Esophagus squamous epithelium (tissue), 5 donors: Measurements from ENCODE around the gene SEC14L5. TPM values are rescaled to one million over a fixed set of nuclear protein-coding genes. Genes with fewer than 3 reads are reported as not detected.

Experiments used
- DNase-seq: peaks from one replicate; lab custom pipeline; 2025; lab: John Stamatoyannopoulos, UW
- H3K27ac ChIP-seq, 4 donors: fragments of 200-600 bp; sonication (generic); one replicate each; pipeline ENCODE4 v1.5.1; 2016 to 2019; ENCODE audit warnings: mild to moderate bottlenecking in 1 of 4
- H3K27me3 ChIP-seq, 4 donors: fragments of 200-600 bp; sonication (generic); 1 replicate in 3 of 4; 2 replicates in 1 of 4; pipeline versions ENCODE4 v1.5.1 to v1.6.0; 2017 to 2021; ENCODE audit warnings: antibody characterized with exemption in 1 of 4
- H3K36me3 ChIP-seq, 3 donors: fragments of 200-600 bp; sonication (generic); one replicate each; pipeline ENCODE4 v1.5.1; 2016 to 2019
- H3K4me1 ChIP-seq, 3 donors: fragments of 200-600 bp; sonication (generic); one replicate each; pipeline ENCODE4 v1.5.1; 2017 to 2019
- H3K4me3 ChIP-seq, 4 donors: fragments of 200-600 bp; sonication (generic); 1 replicate in 3 of 4; 2 replicates in 1 of 4; pipeline ENCODE4 v1.5.1; 2016 to 2019; ENCODE audit warnings: mild to moderate bottlenecking in 2 of 4, moderate library complexity in 1 of 4
- H3K9me3 ChIP-seq, 3 donors: fragments of 200-600 bp; sonication (generic); one replicate each; pipeline ENCODE4 v1.5.1; 2016 to 2019
- POLR2A ChIP-seq, 4 donors: fragments of 450-650 bp; IDR thresholded peaks; one replicate each; pipeline ENCODE4 v1.6.1; 2017; ENCODE audit warnings: antibody characterized with exemption in 4 of 4, mild to moderate bottlenecking in 4 of 4, moderate library complexity in 3 of 4
- WGBS, 2 donors: methylation state at CpG; one replicate each; pipeline ENCODE4 v1.1.5; 2018; 5-methylcytosine and 5-hydroxymethylcytosine counted together
- intact Hi-C: fragments of 100-400 bp; cut with DNase I; formaldehyde crosslinking; loops from one replicate; pipeline ENCODE4 v1.15.0; 2022
- total RNA-seq, 4 donors: library from RNA; depleted of rRNA; stranded (reverse); fragments of >200 nt; gene quantifications; one replicate each; pipeline ENCODE4 v1.1.0, GENCODE V29; 2016
- TF ChIP-seq, protein P1 (sequence below), 6 experiments: fragments of 450-650 bp in 4 of 6; fragments of 200-600 bp in 2 of 6; sonication (generic) in 2 of 6; IDR thresholded peaks; one replicate each; pipeline ENCODE4 v1.5.1; 2016 to 2019; ENCODE audit warnings: antibody characterized with exemption in 6 of 6, mild to moderate bottlenecking in 4 of 6, moderate library complexity in 4 of 6
- donor health status: DM: yes; HTN: yes; CAD: no.

Gene SEC14L5
- total RNA-seq, 4 donors from 2014 or later, result 0.22 to 5.6 (median 0.49) TPM

GRCh38 chr16:5059386-5060072 lies 101.4 kb downstream of the SEC14L5 start:
- intact Hi-C loops, result no loop called here
- Histone ChIP-seq H3K36me3 (no peaks in the 10 kb centered on the region), H3K27ac (no peak overlapping the region), H3K9me3 (no peaks in the 10 kb centered on the region), H3K4me1 (no peaks in the 10 kb centered on the region), H3K27me3 (no peaks in the 10 kb centered on the region), H3K4me3 (no peak overlapping the region)
- TF ChIP-seq, protein P1, sequence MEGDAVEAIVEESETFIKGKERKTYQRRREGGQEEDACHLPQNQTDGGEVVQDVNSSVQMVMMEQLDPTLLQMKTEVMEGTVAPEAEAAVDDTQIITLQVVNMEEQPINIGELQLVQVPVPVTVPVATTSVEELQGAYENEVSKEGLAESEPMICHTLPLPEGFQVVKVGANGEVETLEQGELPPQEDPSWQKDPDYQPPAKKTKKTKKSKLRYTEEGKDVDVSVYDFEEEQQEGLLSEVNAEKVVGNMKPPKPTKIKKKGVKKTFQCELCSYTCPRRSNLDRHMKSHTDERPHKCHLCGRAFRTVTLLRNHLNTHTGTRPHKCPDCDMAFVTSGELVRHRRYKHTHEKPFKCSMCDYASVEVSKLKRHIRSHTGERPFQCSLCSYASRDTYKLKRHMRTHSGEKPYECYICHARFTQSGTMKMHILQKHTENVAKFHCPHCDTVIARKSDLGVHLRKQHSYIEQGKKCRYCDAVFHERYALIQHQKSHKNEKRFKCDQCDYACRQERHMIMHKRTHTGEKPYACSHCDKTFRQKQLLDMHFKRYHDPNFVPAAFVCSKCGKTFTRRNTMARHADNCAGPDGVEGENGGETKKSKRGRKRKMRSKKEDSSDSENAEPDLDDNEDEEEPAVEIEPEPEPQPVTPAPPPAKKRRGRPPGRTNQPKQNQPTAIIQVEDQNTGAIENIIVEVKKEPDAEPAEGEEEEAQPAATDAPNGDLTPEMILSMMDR (IDR thresholded peaks at IDR 0.05), result no peak
- no peak for TF ChIP-seq POLR2A (IDR thresholded peaks at IDR 0.05)
- 71 to 75% methylated on average over 5 of the region's 6 CpGs for WGBS, 2 donors
- DNase-seq, result no peak

GRCh38 chr16:5060073-5060641 lies 102.0 kb downstream of the SEC14L5 start:
- 91 to 92% methylated on average over 6 to 7 of the region's 10 CpGs for WGBS, 2 donors
- TF ChIP-seq, protein P1 (IDR thresholded peaks at IDR 0.05), result no peak
- no peak for TF ChIP-seq POLR2A (IDR thresholded peaks at IDR 0.05)
- DNase-seq, result no peak

GRCh38 chr16:5062051-5062450 lies 103.9 kb downstream of the SEC14L5 start:
- intact Hi-C loops, result no loop called here
- no peak for DNase-seq
- TF ChIP-seq POLR2A (IDR thresholded peaks at IDR 0.05), result no peak
- TF ChIP-seq, protein P1 (IDR thresholded peaks at IDR 0.05), result no peak
- peaks cover 0 to 15% (median 0%) of the 10 kb centered on the region in 3 donors for H3K4me1 ChIP-seq
- H3K9me3 ChIP-seq, result no peaks in the 10 kb centered on the region
- no peaks in the 10 kb centered on the region for H3K36me3 ChIP-seq
- WGBS, 2 donors, result 72% methylated on average over 11 of the region's 11 CpGs; no CpG with 5 or more reads in 1 of the 2 donors
- H3K27me3 ChIP-seq, result no peaks in the 10 kb centered on the region
- H3K4me3 ChIP-seq, result no peak overlapping the region
- no peak overlapping the region for H3K27ac ChIP-seq

More at GRCh38 chr16:5060073-5060641, 102.0 kb downstream of the SEC14L5 start:
- Histone ChIP-seq H3K4me1 (peaks cover 0 to 5% (median 0%) of the 10 kb centered on the region in 3 donors), H3K4me3 (no peak overlapping the region), H3K27me3 (no peaks in the 10 kb centered on the region), H3K27ac (no peak overlapping the region), H3K36me3 (no peaks in the 10 kb centered on the region), H3K9me3 (no peaks in the 10 kb centered on the region)
- intact Hi-C loops, result no loop called here

- no peak overlapping the region for H3K4me3 ChIP-seq
- 59 to 70% methylated on average over 13 to 16 of the region's 19 CpGs for WGBS, 2 donors
- no peak for DNase-seq
- no peaks in the 10 kb centered on the region for H3K27me3 ChIP-seq
- TF ChIP-seq, protein P1 (IDR thresholded peaks at IDR 0.05), result no peak
- no peak for TF ChIP-seq POLR2A (IDR thresholded peaks at IDR 0.05)
- H3K36me3 ChIP-seq, result no peaks in the 10 kb centered on the region
- intact Hi-C loops, result no loop called here
- no peaks in the 10 kb centered on the region for H3K9me3 ChIP-seq
- H3K4me1 ChIP-seq, result peaks cover 0 to 15% (median 0%) of the 10 kb centered on the region in 3 donors
- H3K27ac ChIP-seq, result no peak overlapping the region
These were observed 104.9 kb downstream of the SEC14L5 start for GRCh38 chr16:5062790-5063765.
